GM19324 (cell line): Measurements from ENCODE around the gene CRELD1.

ENCODE experiments used
- ATAC-seq: cut with Tn5 transposase; IDR thresholded peaks from one replicate; pipeline ENCODE4 v1.9.1; 2021; ENCODE audit warnings: mild to moderate bottlenecking, moderate library complexity; ENCODE audit not compliant: unreplicated experiment, low FRiP score

CRELD1 gene

GRCh38 chr3:9903238-9903624 is 30.4 kb upstream of the CRELD1 start:
- ATAC-seq = no peak

- no peak for ATAC-seq
These were observed 29.7 kb upstream of the CRELD1 start for GRCh38 chr3:9903904-9904303.

- ATAC-seq = no peak
These were observed 27.2 kb upstream of the CRELD1 start for GRCh38 chr3:9906480-9906879.

GRCh38 chr3:9908286-9908685 is 25.3 kb upstream of the CRELD1 start:
- ATAC-seq = no peak

GRCh38 chr3:9909221-9910013 is 24.2 kb upstream of the CRELD1 start:
- ATAC-seq = no peak

GRCh38 chr3:9911863-9912262 is 21.8 kb upstream of the CRELD1 start:
- no peak for ATAC-seq

GRCh38 chr3:9912294-9912935 is 21.2 kb upstream of the CRELD1 start:
- ATAC-seq = no peak

- no peak for ATAC-seq
These were observed 20.0 kb upstream of the CRELD1 start for GRCh38 chr3:9913601-9914000.

- no peak for ATAC-seq
These were observed 19.6 kb upstream of the CRELD1 start for GRCh38 chr3:9914011-9914410.

- ATAC-seq = no peak
These were observed 18.9 kb upstream of the CRELD1 start for GRCh38 chr3:9914559-9915253.

GRCh38 chr3:9915254-9916141 is 18.1 kb upstream of the CRELD1 start:
- ATAC-seq = no peak

- no peak for ATAC-seq
These were observed 17.3 kb upstream of the CRELD1 start for GRCh38 chr3:9916346-9916733.

GRCh38 chr3:9916734-9917680 is 16.6 kb upstream of the CRELD1 start, which contains the start of gene IL17RC:
Gene IL17RC, plus strand, starts transcription at chr3:9917098. Its CDS starts 218 bp downstream, at chr3:9917316.
- ATAC-seq = no peak

- no peak for ATAC-seq
These were observed 15.8 kb upstream of the CRELD1 start for GRCh38 chr3:9917820-9918219.

GRCh38 chr3:9918261-9919038 is 15.2 kb upstream of the CRELD1 start:
- ATAC-seq = no peak

- ATAC-seq = no peak
These were observed 5.5 kb upstream of the CRELD1 start for GRCh38 chr3:9928158-9928557.

GRCh38 chr3:9930804-9931418 is 2.7 kb upstream of the CRELD1 start:
- no peak for ATAC-seq

GRCh38 chr3:9932535-9932842 is 1.1 kb upstream of the CRELD1 start:
- no peak for ATAC-seq
